Astrocyte of the cerebellum (primary cell): ENCODE results near the gene FAM83F.

Experiments
- DNase-seq: peaks from one replicate; pipeline ENCODE4 v3.0.0-alpha.2; 2011; ENCODE audit warnings: low read depth
- H3K4me3 ChIP-seq: 2 replicates; pipeline ENCODE4 v1.5.1; 2011; ENCODE audit warnings: mild to moderate bottlenecking, low read depth, low read length, moderate library complexity
- in situ Hi-C: cut with HindIII; loops from 2 replicates; pipeline ENCODE4 v1.10.0; 2017; ENCODE audit warnings: low sequenced_read_pairs
- TF ChIP-seq, protein P1 (sequence below): IDR thresholded peaks from 2 replicates; pipeline ENCODE4 v1.5.1; 2012; ENCODE audit warnings: low read length, low read depth, moderate library complexity, mild to moderate bottlenecking; ENCODE audit errors: missing control alignments

The FAM83F gene

DNA sequence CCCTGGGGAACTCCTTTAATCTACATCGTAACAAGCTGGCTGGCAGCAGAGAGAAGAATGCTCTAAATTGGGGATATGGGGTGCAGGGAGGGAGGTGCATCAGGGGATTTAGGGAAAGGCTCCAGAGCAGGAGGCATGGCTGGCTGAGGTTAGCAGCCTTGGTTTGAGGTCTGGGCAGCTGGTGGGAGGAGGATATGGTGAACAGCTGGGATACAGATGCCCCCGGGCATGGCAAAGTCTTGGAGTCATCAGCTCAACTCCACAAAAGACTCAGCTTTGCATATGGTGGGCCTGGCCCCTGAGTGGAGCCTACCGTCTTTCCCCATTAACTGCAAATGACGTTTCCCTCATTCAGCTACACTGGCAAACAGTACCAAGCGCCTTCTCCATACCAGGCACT, 5.4 kb downstream of the FAM83F start:
- in situ Hi-C loops, result loop anchor here (25.0 kb wide), 1 partner anchor 438 kb away; the partner anchor contains the start of gene CACNA1I
- no peak overlapping the region for H3K4me3 ChIP-seq
- no peak for DNase-seq
- TF ChIP-seq, protein P1, sequence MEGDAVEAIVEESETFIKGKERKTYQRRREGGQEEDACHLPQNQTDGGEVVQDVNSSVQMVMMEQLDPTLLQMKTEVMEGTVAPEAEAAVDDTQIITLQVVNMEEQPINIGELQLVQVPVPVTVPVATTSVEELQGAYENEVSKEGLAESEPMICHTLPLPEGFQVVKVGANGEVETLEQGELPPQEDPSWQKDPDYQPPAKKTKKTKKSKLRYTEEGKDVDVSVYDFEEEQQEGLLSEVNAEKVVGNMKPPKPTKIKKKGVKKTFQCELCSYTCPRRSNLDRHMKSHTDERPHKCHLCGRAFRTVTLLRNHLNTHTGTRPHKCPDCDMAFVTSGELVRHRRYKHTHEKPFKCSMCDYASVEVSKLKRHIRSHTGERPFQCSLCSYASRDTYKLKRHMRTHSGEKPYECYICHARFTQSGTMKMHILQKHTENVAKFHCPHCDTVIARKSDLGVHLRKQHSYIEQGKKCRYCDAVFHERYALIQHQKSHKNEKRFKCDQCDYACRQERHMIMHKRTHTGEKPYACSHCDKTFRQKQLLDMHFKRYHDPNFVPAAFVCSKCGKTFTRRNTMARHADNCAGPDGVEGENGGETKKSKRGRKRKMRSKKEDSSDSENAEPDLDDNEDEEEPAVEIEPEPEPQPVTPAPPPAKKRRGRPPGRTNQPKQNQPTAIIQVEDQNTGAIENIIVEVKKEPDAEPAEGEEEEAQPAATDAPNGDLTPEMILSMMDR, result no peak

DNA sequence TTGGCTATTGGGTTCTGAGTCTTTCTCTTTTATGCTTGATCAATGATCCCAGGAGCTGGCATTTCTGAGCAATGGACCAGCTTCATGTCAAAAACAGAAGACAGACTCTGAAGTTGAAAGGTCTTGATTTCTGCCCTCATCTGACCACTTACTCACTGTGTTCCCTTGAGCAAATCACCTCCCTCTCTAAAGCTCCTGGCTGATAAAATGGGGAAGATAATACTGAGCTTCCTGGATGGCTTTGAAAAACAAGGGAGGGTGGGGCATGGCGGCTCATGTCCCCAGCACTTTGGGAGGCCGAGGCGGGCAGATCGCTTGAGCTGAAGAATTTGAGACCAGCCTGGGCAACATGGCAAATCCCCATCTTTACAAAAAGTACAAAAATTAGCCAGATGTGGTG, 6.4 kb downstream of the FAM83F start:
- DNase-seq, result no peak
- no peak overlapping the region for H3K4me3 ChIP-seq
- TF ChIP-seq, protein P1, result no peak
- in situ Hi-C loops, result loop anchor here (25.0 kb wide), 1 partner anchor 439 kb away; the partner anchor contains the start of gene CACNA1I

DNA sequence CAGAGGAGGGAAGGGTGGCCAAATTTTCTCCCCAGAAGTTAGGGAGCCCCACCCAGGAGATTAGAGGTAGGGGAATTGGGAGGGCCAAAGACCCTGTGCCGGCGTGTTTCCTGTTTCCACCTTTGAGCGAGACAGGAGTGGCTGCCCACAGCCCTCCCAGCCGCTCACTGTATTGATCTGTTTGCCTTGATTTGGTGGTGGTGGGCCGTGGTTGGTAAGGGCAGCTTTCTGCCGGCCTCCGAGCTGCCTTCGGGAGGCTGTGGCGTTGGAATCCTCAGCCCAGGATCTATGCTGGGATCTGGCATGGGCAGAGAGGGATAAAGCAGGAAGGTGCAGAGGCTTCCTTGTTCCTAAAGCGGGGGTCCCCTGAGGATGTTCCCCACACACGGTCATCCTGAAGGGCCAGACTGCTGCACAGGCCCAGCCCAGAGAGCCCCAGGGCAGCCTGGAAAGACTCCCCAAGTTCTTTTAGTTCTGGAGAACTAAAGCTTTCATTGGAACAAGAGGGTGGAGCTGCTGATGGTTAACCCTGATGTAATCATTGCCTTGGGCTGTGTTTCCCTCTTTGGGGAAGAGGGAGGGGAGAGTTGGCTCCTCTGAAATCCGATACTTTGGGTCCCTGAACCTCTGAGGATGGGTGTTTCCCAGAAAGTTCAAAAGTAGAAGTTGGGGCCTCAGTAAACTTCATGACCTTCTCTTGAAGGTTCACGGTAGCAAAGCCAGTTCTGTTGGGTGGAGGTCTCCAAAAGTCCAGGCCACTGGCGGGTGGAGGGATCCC, 7.2 kb downstream of the FAM83F start:
- H3K4me3 ChIP-seq, result no peak overlapping the region
- TF ChIP-seq, protein P1, result no peak

DNA sequence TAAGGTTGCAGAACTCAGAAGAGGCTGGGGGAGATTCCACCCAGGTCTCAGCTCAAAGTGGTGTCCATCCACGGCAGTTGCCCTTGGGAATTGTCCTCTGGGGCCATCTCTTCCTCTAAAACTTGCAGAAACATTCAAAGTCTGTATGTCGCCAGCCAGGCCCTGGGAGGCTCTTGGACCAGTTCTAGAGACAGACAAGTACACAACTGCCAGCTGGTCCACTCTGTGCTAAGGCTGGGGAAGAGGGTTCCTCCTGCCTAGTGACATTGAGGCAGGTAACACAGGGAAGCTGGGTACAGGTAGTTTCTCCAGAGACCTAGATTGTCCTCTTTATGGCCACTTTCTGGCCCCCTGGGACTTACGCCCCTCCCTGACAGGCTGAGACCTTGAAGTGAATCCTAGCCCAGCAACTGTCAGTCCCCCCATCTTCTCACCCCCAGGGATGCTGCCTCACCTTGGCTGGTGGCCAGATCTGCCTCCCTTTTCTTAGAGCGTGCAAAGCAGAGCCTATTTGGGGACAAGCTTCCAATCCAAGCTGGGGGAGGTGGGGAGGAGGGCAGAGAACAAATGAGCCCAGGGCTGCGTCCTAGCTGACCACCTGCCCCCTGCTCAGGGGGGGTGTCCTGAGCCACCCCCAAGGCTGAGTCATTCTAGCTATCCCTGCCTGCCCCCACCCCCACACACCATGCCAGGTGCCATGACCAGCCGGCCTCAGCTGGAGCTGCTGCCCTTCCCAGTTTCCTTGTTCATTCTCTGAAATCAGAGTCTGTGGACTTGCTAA, 8.4 kb downstream of the FAM83F start:
- no peak overlapping the region for H3K4me3 ChIP-seq
- DNase-seq, result no peak
- TF ChIP-seq, protein P1, result no peak
- in situ Hi-C loops, result loop anchor here (25.0 kb wide), 1 partner anchor 441 kb away; the partner anchor contains the start of gene CACNA1I

More for the DNA sequence above, 7.2 kb downstream of the FAM83F start:
- no peak for DNase-seq
- in situ Hi-C loops, result loop anchor here (25.0 kb wide), 1 partner anchor 440 kb away; the partner anchor contains the start of gene CACNA1I

DNA sequence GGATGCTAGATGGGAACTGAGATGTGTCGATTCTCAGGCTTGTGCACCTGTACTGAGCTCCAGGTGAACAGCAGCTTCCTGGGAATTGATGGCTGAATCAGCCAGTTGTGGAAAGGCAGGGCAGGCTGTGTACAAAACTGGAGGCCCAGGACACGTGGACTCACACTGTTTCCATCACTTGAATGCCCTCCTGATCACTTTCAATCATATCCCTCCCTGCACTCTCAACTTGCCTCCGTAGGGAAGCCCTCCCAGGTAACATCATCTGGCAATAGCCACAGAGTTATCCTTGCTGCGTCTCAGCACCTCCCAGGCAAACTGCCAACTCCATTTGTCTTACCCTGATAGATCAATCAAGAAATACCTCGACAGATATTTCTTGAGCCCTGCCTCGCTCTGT, 10.1 kb downstream of the FAM83F start:
- in situ Hi-C loops, result loop anchor here (5.0 to 25.0 kb wide), 2 partner anchors 148 to 443 kb away; partner anchors contain the start of gene CACNA1I
- no peak for DNase-seq
- no peak overlapping the region for H3K4me3 ChIP-seq
- TF ChIP-seq, protein P1, result no peak

DNA sequence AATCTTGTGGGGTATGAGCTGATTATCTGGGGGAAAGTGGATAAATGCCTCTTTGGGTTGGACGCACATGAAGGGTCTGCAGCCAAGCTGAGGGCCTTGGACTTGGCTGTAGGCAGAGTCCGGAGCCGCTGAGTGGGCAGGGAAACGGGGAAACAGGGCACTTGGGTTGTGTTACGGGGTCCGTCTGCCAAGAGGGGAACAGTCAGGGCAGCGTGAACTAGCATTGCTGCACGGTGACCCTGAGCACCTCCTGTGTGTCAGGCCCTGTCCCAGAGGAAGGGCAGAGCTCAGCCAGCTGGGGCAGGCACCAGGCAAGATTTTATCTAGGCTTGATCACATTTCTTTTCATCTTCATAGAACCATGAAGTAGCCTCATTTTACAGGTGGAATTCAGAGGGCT, 11.9 kb downstream of the FAM83F start:
- no peak overlapping the region for H3K4me3 ChIP-seq
- in situ Hi-C loops, result loop anchor here (5.0 to 25.0 kb wide), 2 partner anchors 149 to 444 kb away; partner anchors contain the start of gene CACNA1I
- TF ChIP-seq, protein P1, result no peak
- no peak for DNase-seq
